ENCODE measurements around the gene RIC8A.

The RIC8A gene

GRCh38 chr11:203056-203944, 4.2 kb upstream of the RIC8A start:
- DNase-seq (ENCODE audit: extremely low read depth, low read depth): no peak
- no peak for TF ChIP-seq CTCF (IDR thresholded peaks at IDR 0.05; ENCODE audit: low read depth, low read length)

DNA sequence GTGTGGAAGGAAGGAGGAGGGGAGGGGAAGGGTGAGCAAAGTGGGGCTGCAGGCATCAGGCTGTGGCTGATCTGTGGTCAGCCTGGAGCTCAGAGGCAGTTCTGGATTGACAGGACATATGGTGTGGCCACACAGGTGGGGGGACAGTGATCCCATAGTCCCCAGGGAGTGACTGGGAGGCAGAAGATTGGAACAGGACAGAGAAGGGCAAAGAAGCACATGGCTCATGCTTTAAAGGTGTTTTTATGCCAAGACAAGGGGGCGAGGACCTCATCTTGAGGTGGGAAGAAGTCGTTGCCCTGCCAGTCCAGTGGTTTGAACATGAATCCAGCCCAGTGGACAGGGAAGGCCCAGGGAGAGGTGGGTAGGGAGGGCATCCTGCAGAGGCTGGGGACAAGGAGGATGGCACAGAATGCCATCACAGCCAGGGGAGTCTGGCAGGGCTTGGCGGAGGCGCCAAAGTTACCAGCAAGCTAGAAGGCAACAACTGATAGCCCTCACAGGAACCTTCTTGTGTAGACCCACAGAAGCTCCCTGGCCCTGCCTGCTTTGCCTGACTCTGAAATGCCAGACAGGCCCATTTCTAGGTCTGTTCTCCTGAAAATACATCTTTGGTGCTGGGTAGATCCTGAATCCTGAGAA, 3.4 kb upstream of the RIC8A start:
- no peak for TF ChIP-seq CTCF (IDR thresholded peaks at IDR 0.05; ENCODE audit: low read depth, low read length)
- no peak for DNase-seq (ENCODE audit: extremely low read depth, low read depth)

- no peak for TF ChIP-seq CTCF (IDR thresholded peaks at IDR 0.05; ENCODE audit: low read depth, low read length)
- DNase-seq (ENCODE audit: extremely low read depth, low read depth): no peak
Observed at GRCh38 chr11:204587-205109, 2.9 kb upstream of the RIC8A start.

GRCh38 chr11:205221-206001, 2.1 kb upstream of the RIC8A start:
- no peak for TF ChIP-seq CTCF (IDR thresholded peaks at IDR 0.05; ENCODE audit: low read depth, low read length)
- DNase-seq (ENCODE audit: extremely low read depth, low read depth): no peak

- TF ChIP-seq CTCF (IDR thresholded peaks at IDR 0.05; ENCODE audit: low read depth, low read length): no peak
- DNase-seq (ENCODE audit: extremely low read depth, low read depth): no peak
Observed at GRCh38 chr11:206002-206384, 1.5 kb upstream of the RIC8A start.

DNA sequence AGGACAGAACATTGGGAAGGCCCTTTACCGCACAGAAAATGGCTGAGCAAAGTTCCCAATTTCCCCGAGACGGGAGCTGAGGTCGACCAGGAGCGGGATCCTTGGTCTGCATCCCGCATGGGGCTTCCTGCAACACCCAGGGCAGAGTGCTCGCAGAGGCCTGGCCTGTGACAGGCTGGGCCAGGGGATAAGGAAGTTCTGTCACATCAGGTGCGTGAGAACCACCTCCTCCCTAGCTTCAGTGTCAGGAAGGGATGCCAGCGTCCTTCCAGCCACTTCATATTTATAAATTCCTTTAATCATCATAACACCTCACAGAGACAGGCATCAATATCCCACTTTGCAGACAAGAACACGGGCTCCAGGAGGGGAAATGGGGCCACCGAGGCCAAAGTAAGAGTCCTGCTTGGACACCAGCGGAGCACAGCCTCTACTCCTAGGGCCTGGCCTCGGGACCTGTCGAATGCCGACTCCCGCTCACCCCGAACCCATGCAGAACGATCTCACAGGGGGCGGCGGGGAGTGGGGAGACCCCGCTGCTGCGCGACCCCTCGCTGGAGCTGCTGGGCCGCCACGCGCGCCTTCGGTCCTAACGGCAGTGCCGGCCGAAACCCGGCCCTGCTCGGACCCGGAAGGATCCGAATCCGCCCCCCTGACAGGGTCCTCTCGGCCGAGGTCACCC, 841 bp upstream of the RIC8A start:
- no peak for TF ChIP-seq CTCF (IDR thresholded peaks at IDR 0.05; ENCODE audit: low read depth, low read length)
- no peak for DNase-seq (ENCODE audit: extremely low read depth, low read depth)
